ENCODE data around the gene RAD17. TPM values are rescaled to one million over a fixed set of nuclear protein-coding genes. Genes with fewer than 3 reads are reported as not detected.
A peak's percentile ranks its signal among the peaks of the same experiment; 100 is the strongest.
"Not testable (repeated sequence)": the region's sequence is repeated elsewhere in the genome, so short reads cannot be mapped to it uniquely, and the experiment has no call there.

The RAD17 gene
- total and polyA plus RNA-seq, 2 experiments from 2014 or later: 21.7 to 33.8 TPM

DNA sequence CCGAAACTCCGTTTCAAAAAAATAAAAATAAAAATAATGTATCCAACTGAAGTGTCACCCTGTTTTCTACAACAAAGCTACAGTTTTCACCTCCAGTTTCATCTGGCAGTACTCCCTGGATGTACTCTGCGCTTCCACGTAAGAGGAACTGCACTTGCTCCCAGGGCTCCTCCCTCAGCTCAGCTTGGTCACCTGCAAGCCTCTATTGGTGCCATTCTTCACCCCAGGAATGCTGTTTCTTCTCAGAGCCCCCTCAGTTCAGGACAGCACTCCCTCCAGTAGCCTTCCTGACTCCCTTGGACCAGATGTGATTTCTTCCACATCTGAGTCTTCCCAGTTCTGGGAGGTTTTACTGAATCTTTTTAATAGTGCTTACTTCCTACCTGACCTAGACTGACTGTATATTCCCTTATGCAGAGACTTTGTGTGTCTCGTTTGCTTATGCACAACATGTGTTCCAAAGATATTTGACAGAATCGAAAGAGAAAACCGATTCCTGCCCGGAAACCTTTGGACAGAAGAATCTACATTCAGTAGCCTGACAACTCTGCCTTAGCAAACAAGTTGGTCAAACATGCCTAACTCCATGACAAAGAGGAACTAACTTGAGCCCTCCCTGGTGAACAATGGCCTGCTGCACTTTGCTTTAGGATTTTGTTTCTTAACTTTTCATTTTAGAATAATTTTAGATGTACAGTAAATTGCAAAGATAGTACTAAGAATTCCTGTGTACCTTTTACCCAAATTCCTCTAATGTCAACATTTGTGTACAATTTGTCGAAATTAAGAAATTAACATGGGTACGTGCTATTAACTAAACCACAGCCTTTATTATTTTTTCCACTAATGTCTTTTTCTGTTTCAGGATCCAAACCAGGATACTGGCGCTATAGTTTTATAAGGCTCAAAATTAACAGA is 37.8 kb upstream of the RAD17 start:
- Histone ChIP-seq H3K36me3 (replicated peaks; ENCODE audit: insufficient read depth, low read depth) (no peaks in the 10 kb centered on the region), H3K27me3 (no peaks in the 10 kb centered on the region), H3K4me1 (ENCODE audit: insufficient read depth) (peaks cover 9% of the 10 kb centered on the region), H4K20me1 (ENCODE audit: insufficient read depth, poor library complexity, severe bottlenecking) (no peaks in the 10 kb centered on the region), H3K4me3 (no peak overlapping the region), H3K9me2 (replicated peaks; ENCODE audit: insufficient read depth) (no peaks in the 10 kb centered on the region), H3K4me2 (peak overlapping the region; percentile 67), H3K9me3 (ENCODE audit: low read depth) (no peaks in the 10 kb centered on the region), H3K79me2 (no peaks in the 10 kb centered on the region), H2AFZ (peak overlapping the region; percentile 25), H3K27ac (peak overlapping the region; percentile 88)
- peak; percentile 48 for DNase-seq (ENCODE audit: low spot score)
- WGBS (ENCODE audit: low lambda C conversion rate, missing lambda C conversion rate): 71% methylated on average over 11 of the region's 11 CpGs
- TF ChIP-seq EZH2 (IDR thresholded peaks at IDR 0.05; ENCODE audit: borderline replicate concordance) (no peak), CTCF (IDR thresholded peaks at IDR 0.05; ENCODE audit: poor library complexity) (no peak), EZH2phosphoT487 (IDR thresholded peaks at IDR 0.05; ENCODE audit: low read depth, severe bottlenecking, unreplicated experiment) (no peak)

- not testable (repeated sequence) for H3K9me2 ChIP-seq (replicated peaks; ENCODE audit: insufficient read depth); H3K36me3 ChIP-seq (replicated peaks; ENCODE audit: insufficient read depth, low read depth); H3K79me2 ChIP-seq; H3K4me2 ChIP-seq; H3K9me3 ChIP-seq (ENCODE audit: low read depth); H4K20me1 ChIP-seq (ENCODE audit: insufficient read depth, poor library complexity, severe bottlenecking); H3K27ac ChIP-seq; H3K4me1 ChIP-seq (ENCODE audit: insufficient read depth); H3K27me3 ChIP-seq; H2AFZ ChIP-seq; DNase-seq (ENCODE audit: low spot score); H3K4me3 ChIP-seq
- 97% methylated on average over 12 of the region's 25 CpGs for WGBS (ENCODE audit: low lambda C conversion rate, missing lambda C conversion rate)
Observed at GRCh38 chr5:69333668-69334315, 35.8 kb upstream of the RAD17 start.

GRCh38 chr5:69334793-69335268 is 34.8 kb upstream of the RAD17 start:
- Histone ChIP-seq H3K4me3 (no peak overlapping the region), H2AFZ (peak overlapping the region; percentile 29), H3K4me1 (ENCODE audit: insufficient read depth) (peaks cover 9% of the 10 kb centered on the region), H3K79me2 (no peaks in the 10 kb centered on the region), H3K4me2 (peak overlapping the region; percentile 55), H3K9me2 (replicated peaks; ENCODE audit: insufficient read depth) (no peaks in the 10 kb centered on the region), H3K9me3 (ENCODE audit: low read depth) (no peaks in the 10 kb centered on the region), H3K36me3 (replicated peaks; ENCODE audit: insufficient read depth, low read depth) (no peaks in the 10 kb centered on the region), H3K27ac (peak overlapping the region; percentile 25), H3K27me3 (no peaks in the 10 kb centered on the region), H4K20me1 (ENCODE audit: insufficient read depth, poor library complexity, severe bottlenecking) (no peaks in the 10 kb centered on the region)
- WGBS (ENCODE audit: low lambda C conversion rate, missing lambda C conversion rate): 18% methylated on average over 18 of the region's 18 CpGs
- DNase-seq (ENCODE audit: low spot score): peak; percentile 89
- TF ChIP-seq CTCF (IDR thresholded peaks at IDR 0.05; ENCODE audit: poor library complexity): peak; percentile 82
- TF ChIP-seq EZH2 (IDR thresholded peaks at IDR 0.05; ENCODE audit: borderline replicate concordance): no peak

DNA sequence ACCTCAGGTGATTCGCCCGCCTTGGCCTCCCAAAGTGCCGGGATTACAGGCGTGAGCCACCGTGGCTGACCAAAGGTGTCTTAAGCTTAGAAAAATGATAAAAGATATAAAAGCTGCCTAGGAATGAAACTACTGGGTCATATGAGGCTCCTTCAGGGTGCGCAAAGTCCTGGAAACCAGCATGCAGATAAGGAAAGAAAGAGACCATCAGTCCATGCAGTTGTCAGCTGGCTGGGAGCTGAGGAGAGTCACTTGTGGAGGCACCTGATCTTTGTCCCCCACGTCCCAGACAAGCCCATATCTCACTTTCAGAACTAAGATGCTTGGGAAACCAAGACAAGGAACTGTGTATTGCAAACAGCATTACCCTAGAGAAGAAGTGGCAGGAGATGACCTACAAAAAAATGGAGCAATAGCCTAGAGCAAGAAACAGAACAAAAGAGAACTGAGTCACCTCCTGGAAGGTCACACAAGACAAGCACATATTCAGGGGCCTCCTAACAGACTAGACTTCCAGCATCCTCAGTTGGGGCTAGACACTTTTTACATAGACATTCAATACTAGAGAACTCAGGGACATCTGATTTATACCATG is 34.2 kb upstream of the RAD17 start:
- peak; percentile 54 for DNase-seq (ENCODE audit: low spot score)
- peak overlapping the region; percentile 25 for H3K27ac ChIP-seq
- no peaks in the 10 kb centered on the region for H3K9me3 ChIP-seq (ENCODE audit: low read depth)

More for the DNA sequence above, 34.2 kb upstream of the RAD17 start:
- Histone ChIP-seq H3K4me3 (no peak overlapping the region), H4K20me1 (ENCODE audit: insufficient read depth, poor library complexity, severe bottlenecking) (no peaks in the 10 kb centered on the region), H3K36me3 (replicated peaks; ENCODE audit: insufficient read depth, low read depth) (no peaks in the 10 kb centered on the region), H3K4me2 (peak overlapping the region; percentile 40), H3K27me3 (no peaks in the 10 kb centered on the region), H3K9me2 (replicated peaks; ENCODE audit: insufficient read depth) (no peaks in the 10 kb centered on the region), H3K4me1 (ENCODE audit: insufficient read depth) (peaks cover 9% of the 10 kb centered on the region), H2AFZ (no peak overlapping the region), H3K79me2 (no peaks in the 10 kb centered on the region)
- WGBS (ENCODE audit: low lambda C conversion rate, missing lambda C conversion rate): 90% methylated on average over 7 of the region's 7 CpGs
- TF ChIP-seq EZH2phosphoT487 (IDR thresholded peaks at IDR 0.05; ENCODE audit: low read depth, severe bottlenecking, unreplicated experiment) (no peak), EZH2 (IDR thresholded peaks at IDR 0.05; ENCODE audit: borderline replicate concordance) (no peak), CTCF (IDR thresholded peaks at IDR 0.05; ENCODE audit: poor library complexity) (no peak)
